ENCODE results near the gene CCDC89.

CCDC89 gene

DNA sequence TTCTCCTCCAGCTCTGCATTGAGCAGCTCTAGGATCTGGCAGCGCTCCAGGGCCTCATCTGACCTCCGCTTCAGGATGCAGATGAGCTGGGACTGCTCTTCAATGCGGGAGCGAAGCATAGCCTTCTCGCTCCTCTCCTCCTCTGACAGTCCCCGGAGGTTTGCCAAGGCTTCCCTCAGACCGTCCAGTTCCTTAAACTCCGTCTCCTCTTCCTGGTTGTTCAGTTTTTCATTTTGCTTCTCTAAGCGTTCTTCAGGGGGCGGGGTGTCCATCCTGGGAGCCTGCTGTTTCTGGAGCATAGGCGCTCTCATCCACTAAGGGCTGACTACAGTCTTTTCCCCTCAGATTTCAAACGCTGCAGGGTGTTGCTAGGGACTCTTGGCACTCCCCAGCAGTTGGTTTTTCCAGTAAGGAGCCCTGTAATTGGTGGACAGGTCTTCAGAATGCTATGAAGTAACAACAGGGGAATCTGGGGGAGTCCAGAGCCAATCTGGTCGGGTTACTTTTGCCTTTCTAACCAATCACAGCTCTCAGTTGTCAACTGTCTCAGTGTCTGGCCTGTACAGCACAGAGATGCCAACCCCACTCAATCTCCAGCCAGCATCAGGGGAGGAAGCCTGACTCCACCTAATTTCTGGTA lies at the start of gene CCDC89:
CCDC89 (minus strand) TSS at position 376 of the 640 bp plus-strand sequence; CDS start at position 311, 65 bp downstream.
- peak in 51 of 56 donors; percentile 9 to 83 (median 55) for DNase-seq

DNA sequence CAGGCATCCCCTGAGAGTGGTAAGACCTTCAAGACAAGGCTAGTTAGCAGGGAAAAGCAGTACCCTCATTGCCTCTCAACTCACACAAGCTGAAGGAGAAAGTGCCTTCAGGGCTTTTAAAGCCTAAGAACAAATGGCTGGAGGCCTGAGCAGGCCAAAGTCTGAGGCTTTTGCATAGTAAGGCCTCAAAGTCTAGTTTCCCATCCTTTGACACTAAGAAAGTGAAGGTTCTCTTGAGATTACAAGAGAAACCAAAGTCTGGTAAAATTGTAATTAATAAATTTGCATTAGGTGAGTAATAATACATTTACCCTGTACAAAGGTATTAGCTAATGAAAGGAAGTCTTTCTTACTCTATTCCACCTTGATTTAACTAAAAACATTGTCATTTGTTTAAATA lies 47.0 kb upstream of the CCDC89 start:
- DNase-seq, result no peak

DNA sequence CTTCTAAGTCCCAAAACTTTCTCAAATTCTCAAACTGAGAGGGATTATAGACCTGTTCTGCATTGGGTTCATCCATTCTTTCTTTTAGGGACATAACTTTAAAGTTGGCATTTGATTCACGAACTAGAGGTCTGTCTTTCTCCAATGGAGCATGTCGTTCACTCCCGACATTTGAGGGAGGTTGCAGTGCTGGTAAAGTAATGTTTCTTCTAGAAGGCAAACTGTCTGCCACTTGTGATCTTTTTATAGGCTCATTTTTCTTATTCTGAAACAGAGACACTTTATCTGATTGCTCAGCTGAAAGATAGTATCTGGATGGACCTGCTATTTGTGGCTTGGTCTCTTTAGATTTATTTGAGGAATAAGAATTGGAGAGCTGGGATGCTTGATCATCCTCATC lies 40.4 kb upstream of the CCDC89 start:
- DNase-seq, result no peak

DNA sequence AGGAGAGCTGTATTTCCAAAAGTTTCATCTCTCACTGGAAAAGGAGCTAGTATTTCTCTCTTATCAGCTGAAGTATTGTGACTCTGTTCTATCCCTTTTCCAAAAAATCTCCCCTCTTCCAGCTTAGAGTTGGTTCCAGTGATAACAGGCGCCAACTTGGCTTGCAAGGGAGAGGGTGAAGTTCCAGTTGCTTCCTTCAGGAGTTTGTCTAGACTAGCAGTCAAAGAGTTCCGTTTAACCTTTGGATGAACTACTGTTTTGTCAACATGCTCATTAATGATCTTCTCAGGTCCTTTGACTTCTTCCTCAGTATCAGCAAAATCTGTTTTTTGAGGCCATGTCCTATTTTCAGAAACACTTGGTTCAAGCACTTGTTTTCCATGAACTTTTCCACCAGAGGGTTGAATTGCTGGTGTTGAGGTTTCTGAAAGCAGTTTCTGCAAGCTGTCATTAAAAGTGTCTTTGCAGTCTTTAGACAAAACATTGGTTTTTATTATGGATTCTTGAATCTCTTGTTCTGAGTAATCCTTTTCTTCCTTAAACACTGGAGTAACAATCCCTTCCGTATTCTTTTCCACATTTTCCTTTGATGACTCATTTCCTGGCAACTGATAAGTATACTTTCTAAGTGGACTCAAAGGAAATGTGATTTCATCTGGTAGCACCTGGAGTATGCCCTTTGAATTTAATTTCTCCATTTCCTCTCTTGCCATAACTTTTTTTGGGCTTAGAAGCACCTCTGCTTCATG lies 39.7 kb upstream of the CCDC89 start:
- no peak for DNase-seq

DNA sequence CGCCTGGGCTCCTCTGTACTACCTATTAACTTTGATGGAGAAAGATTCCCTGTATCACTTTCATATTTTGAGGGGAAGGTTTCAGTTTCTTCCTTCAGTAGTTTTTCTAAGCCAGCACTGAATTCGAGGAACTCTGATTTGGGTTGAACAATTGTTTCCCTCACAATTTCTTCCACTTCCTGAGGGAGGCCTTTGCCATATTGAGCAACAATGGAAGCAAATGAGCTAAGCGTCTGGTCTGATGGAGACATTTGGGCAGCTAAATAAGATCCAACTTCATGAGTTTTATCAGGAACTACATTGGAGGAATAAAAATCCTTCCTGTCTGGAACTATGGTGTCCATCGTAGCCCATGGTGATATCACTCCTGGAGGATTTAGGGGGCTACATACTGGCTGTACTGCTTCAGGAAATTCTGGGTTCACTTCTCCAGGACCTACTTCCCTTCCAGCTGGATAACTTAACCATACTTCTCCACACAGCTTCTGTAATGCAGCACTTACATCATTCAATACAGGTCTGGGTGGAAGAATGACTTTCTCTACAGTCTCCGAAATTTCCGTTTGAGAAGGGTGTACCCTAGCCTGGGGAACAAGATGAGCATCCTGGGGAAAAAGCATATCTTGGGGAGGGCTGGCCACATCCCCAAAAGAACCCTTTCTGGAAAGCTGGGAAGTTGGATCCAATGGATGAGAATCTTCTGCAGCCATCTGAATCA lies 38.9 kb upstream of the CCDC89 start:
- DNase-seq, result no peak

DNA sequence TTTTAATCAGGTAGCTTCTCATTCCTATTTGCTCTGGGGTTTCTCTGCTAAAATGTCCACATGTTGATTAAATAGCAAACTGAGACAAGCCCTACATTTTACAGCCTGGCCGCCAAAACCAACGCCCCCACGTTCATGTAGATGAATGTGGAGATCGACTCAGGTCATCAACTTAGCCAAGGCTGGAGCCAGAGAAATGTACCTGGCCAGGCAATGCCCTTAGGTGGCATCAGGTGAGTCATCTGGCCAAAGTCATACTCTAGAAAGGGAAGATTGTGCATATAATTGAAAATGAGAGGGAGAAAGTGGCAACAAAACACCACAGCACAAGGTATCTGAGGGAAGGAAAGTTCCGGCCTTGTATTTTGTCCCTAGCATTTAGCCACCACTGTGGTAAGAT lies 37.1 kb upstream of the CCDC89 start:
- DNase-seq, result no peak

DNA sequence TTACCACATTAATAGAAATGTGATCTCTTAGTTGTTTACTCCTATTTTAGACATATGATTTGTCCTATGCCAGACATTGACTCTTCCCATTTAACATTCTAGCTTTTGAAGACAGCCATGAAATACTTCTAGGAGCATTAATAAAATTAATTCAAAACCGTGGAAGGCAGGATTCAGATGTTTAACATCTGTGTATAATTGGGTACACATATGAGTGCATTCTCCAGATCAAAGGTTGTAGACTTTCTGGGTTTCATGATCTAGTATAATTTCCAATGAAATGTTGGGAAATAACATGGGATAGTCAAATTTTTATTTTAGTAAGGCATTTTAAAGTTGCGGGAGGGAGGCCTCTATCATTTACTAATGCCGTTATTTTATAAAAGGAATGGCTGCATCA lies 35.2 kb upstream of the CCDC89 start:
- no peak for DNase-seq

DNA sequence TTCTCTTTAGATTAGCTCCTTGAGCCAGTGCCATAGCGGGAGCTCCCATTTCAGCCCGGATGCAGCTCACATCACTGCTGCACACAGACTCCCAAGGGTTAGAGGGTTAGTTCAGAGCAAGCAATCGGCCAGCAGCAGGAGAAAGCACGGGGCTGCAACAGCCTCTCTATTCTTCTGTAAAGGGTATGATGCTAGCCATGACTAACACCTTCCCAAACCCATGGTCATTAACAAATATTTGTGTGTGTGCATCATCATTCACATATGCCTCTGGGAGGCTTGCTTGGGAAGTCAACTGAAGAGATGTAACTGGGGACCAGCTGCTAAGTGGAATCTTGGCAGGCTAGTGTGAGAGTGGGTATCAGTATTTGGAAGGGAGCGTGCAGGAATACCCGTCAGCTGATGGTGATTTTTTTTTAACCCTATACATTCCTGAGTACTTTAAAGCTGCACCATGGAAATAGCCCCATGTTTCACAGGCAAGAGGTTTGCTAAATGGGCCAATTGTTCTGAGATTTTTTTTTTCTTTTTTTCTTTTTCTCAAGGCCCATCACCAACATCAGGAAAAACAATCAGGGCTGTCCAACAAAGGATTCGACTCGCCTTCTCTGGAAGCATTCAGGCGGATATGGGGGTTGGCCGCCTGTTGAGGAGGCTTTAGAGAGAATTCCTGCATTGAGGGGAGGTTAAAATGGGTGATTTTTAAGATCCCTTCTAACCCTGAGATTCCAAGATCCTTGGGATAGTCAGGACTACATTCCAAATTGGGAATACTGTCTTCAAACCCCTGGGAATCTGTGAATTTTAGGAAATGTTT lies 33.2 kb upstream of the CCDC89 start:
- DNase-seq, result peak in 46 of 56 donors; percentile 2 to 77 (median 28)

DNA sequence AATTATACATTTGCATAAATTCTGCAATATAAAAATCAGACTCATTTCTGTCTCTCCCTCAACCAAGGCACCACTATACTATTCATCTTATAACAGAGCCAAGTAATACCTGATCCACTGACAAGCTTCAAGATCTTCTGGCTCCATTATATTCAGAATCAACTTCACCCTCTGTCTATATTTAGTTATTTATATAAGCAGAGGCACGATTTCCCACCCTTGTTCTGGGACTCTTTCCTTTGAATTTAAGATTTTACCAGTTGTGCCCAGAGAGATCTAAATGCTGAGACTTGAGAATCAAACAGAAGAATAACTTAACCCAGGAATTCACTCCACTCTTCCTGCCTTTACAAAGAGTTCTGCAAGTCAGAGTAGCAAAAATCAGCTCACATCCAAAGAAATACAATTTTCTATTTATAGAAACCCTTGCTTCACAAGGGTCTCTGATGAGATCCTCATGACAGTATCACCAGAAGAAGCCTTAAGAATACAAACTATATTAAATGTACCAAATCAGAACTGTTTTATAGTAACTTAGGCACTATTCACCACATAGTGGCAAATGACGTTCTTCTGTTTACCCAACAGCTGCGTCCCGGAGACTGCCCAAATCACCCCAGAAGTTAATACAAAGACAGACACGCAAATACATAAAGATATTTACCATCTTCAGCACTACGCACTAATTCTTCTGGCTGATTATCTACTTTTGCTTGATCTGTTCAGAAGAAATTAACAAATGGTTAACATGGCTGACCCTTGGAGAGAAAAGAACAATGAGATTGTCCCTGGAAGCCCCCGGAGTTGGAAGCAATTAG lies 32.3 kb upstream of the CCDC89 start:
- peak in 1 of 56 donors; percentile 19 for DNase-seq

DNA sequence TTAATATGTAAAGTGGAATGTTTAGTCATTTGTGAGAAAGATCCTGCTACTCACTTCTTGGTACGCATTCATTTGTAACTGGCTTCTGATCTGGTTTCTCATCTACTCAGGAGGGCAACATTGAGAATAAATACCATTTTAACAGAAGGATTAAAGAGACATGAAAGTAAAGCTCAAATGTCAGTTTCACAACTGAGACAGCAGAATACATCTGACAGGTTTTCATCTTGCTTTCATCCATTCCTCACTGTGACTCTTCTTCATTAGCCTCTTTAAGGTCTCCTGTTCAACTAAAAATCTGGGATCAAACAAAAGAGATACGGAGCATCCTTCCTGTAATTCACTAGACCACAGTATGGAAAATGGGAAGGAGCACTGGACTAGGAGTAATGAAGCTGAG lies 31.4 kb upstream of the CCDC89 start:
- no peak for DNase-seq

DNA sequence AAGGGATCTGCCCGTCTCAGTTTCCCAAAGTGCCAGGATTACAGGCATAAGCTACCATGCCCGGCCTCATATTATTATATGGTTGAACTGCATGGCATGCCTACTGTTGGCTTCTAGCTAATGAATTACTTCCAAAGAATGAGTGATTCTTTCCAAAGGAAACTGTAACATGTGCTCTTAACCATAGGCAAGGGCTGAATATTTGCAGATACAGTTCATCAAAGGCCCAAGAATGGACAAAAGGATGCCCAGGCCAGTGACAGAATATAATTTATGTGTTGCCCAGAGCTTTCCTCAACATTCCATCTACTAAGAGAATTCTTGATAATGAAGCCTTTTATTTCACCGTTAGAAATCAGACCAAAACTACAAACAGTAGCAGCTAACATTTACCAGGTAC lies 27.0 kb upstream of the CCDC89 start:
- DNase-seq, result no peak

DNA sequence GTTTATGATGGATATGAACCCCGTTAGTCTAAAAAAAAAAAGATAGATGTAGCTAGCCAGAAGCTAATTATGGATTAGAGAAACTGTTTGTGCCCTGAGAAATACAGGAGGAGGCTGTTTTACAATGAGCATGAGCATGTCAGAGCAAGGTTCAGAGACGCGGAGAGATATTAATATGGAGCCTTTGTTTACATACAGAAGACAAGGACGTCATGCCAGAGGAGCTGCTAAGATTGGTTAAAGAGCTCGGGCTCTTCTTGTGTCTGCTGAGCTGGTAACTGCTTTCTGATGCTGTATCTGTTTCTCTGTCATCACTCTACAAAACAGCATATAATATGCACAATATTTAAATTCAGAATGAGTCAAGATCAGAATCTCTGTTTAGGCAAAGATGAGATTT lies 24.9 kb upstream of the CCDC89 start:
- DNase-seq, result no peak

DNA sequence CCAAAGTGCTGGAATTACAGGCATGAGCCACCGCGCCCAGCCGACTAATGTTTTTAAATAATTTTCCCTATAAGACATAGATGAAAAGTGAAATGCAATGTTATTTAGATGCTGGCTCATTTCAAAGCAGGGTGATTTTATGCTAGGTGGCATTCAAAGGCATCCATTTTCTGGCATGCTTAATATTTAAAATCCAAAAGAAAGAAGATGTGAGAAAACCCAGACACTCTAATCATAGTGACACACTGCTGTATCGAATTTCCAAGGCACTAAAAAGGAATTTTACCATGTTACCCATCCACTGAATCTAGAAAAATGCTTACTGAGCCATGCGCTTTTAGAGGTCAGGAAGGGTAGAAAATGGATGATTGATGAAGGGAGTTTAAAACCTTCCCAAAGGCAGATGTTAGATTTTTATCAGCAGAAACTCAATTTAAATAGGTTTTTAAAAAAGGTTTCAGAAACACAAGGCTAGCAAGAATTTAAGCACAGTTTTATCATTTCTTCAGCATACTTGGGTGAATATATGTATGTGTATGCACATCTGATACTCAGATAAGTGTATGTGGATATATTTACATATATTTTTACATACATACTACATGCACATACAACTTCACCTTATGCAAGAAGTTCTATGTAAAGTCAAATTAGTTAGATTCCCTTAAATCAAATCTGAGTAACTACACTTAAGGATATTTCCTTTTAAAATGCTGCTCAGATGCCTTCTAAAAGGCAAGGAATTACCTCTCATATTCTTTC lies 24.1 kb upstream of the CCDC89 start:
- no peak for DNase-seq

DNA sequence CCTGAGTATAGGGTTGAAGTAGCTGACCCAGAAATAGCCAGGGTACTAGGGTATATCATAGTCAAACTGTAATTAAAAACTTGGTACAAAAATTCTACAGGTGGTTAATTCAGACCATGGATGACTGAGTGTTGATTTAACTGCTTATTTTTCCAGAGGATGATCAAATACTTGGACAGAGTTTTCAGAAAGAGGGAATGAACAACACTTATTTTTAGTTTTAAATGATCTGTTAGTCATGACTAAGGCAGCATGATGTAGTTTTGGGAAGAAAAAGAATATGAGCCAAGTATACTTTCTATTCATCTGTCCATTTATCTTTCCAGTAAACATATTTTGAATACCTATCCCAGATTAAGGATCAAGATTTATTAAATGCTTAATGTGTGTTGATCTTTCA lies 19.8 kb upstream of the CCDC89 start:
- DNase-seq, result no peak

DNA sequence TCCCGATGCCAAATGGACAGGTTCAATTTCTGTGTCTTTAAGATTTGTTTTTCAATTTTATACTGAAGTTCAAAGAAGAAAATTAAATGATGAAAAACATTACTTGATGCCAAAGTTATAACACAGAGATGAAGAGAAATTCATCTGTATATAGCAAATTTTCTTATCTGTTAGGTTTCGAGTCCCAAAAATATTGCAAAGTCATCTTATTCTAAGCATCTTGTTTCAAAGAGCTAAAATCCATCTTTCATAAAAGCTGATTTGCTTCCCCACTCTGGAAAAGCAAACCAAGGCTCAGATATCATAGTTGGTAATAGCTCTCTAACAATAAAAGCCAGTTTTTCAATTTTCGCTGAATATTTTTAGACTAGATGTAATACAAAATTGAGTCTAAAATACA lies 19.0 kb upstream of the CCDC89 start:
- DNase-seq, result no peak

DNA sequence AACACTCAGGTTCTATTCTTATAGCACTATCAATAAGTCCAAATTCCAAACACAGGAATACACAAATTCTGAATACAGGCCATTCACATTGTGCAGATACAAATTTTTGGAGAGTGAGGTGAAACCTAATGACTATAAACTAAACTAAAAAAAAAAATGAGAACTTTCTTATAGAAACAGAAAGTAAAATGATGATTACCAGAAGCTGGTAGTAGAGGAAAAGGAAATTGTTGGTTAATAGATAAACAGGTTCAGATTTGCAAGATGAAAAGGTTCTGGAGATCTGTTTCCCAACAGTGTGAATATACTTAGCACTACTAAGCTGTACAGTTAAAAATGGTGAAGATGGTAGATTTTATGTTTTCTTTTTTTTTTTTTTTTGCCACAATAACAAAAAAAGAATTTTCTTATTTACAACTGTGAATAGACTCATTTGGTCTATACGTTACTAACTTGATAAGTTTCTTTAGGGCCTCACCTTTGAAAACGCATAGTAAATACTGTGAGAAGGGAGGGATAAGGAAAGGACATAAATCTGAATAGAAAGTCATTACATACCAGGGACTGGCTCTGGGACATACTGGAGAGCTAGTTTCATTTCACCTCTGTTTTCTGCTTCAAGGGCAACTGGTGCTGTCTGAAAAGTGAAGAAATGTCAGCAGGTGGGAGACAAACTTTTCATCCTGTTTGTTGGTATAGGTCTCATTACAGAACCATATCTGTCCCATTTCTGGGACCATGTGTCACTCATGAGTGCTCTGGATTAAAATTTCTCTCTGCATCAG lies 14.2 kb upstream of the CCDC89 start:
- DNase-seq, result no peak

DNA sequence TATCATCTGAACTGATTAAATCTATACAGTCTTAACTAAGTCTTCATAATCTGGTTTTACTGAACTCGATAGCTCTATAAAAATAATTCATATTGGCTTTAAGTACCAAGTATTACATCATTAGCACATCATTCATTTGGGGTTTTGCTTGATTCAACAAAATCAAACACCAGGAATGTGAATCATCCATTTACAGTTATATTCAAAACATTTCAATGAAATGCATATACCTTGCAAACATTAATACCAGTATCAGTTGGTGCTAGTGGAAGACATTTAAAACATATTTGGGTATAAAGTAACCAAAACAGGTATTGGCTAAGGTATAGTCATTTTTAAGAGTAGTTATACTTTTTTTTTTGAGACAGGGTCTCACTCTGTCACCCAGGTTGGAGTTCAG lies 12.2 kb upstream of the CCDC89 start:
- DNase-seq, result no peak

DNA sequence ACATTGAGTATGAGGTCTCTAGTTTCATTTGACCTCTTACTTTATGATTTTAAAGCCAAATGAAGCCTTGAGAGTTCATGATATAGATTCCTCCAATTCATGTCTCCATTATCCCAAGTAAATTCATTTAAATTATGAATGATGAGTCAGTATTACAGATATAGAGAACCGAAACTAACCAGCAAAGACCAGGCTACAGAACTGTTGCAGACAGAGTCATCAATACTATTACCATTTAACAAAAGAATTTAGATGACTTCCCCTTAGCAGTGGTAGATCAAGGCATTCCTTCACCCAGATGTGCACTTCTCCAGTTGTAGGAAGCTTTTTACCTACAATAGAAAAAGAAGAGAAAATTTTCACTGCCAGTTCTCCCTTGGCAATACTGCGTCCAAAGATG lies 11.8 kb upstream of the CCDC89 start:
- no peak for DNase-seq

DNA sequence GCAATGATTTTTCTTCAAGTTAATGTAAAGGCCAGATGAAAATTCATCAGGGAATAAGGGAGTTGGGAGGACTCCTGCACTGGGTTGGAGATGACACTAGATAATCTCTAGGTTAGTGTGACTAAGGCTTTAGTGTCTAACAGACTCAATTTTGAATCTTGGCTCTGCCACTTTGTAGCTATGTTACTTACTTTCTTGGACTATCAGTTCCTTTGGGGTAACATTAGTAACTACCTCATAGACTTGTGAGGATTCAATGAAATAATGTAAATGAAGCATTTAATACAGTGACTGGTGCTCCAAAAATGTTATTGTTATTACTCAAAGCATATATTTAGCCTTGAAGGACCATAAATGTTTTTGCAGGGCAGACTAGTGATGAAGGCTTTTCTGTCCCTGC lies 9.6 kb upstream of the CCDC89 start:
- DNase-seq, result no peak
